HG02623 (cell line): ENCODE measurements around the gene PACRG.
"Not testable (repeated sequence)": the region's sequence is repeated elsewhere in the genome, so short reads cannot be mapped to it uniquely, and the experiment has no call there.

ENCODE experiments used
- ATAC-seq: cut with Tn5 transposase; IDR thresholded peaks from one replicate; pipeline ENCODE4 v1.9.1; 2021; ENCODE audit warnings: moderate library complexity; ENCODE audit not compliant: unreplicated experiment

PACRG gene

DNA sequence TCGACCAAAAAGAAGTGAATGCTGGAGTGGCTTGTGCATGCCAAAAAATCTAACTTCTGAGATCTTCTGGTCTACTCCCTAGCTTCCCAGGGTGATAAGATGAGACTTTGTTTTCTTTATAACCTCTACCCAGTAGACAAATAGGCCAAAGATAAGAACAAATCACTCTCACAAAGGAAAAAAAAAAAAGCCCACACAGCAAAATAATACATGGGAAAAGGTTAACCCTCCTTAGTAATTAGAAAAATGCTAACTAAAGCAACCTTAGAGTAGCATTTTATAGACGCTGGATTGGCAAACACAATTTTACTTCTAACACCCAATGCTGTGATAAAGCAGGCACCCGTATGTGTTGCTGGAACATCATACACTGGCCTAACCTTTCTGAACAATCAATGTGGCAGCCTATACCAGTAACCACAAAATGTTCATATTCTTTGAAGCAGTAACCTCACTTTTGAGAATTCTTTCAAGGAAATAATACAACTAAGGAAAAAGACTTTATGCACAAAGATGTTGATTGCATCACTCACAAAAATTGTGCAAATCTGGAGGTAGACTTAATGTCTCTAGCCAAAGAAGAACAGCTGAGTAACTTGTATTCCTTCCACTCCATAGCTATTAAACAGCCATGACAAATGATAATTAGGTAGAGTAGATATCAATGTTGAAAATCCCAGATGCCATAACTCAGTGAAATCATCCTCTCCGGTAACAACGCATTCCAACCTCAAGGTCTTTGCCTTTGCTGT, 570.5 kb downstream of the PACRG start:
- no peak for ATAC-seq

DNA sequence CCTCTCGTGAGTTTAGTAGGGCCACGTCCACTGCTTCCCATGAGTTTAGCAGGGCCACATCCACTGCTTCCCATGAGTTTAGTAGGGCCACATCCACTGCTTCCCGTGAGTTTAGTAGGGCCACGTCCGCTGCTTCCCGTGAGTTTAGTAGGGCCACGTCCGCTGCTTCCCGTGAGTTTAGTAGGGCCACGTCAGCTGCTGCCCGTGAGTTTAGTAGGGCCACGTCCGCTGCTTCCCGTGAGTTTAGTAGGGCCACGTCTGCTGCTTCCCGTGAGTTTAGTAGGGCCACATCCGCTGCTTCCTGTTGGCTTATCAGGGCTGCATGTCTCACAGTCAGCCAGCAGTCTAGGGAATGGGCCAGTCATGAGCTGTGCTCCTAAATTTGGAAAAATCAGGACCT, 573.1 kb downstream of the PACRG start:
- no peak for ATAC-seq

DNA sequence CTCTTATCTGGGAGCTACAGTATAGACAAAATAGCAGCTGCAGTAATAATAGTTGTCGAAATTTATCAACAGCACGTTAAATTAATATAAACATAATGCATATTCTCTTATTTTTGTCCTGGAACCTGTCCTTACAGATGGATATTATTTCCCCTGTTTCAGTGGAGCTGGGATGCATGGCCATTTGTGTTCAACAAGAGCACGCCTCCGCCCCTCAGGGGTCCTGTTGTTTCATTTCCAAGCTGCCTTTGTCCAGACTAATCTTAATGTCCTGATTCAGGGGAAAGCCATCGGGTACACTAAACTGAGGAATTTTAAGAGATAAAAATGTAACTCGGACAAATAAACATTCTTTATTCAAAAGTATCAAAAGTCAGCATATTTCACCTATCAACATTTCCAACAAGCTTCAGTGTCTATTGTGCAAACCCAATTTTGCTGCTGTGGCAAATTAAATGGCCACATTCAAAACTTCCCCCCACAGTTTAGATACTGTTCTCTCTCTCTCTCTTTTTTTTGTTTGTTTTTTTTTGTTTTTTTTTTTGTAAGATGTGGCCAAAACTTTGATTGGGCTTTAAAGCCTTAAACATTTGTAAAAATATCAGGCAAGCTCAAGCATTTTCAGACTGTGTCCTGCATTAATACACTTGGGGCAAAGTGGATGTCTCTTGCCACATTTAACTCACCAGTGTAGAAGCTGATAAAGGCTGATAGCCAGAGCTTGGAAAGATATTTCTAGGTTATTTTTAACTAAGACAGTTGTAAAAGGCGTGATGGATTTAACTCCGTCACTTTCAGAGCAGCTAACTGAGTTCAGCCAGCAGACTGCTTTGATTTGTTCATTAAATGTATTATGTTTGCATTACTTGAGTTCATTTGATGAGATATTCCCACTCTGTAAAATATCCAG, 574.2 kb downstream of the PACRG start:
- ATAC-seq, result no peak

DNA sequence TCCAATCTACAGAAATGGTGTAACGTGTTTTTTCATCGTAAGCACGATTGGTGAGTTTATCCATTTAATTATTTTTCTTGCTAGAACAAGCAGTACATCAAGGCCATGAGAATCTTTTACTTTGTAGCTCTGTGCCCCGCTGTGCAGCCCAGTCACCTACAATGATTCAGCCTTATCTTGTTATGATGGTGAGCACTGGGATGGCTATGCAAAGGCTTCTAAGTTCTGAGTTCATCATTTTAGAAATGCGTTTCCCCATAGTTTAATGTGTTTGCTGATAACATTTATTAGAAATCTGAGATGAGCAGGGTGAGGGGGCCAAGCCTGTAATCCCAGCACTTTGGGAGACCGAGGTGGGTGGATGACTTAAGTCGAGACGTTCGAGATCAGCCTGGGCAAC, 575.0 kb downstream of the PACRG start:
- ATAC-seq, result no peak

DNA sequence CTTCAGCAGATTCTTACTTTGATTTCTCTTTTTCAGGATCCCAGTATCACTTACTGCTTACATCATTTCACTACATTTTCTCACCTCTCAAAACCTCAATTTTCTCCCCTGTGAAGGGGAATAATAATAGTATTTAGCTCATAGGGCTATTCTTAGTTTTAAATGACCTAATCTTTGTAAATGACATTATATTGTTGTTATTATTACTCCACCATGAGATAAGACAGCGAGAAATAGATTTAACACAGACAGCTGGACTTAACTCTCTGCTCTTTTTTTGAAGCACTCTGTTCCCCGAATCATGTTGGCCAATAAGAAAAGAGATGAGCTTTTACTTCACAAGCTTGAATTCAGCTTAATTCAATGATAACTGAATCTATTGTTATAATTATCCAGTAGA, 578.2 kb downstream of the PACRG start:
- ATAC-seq, result no peak

DNA sequence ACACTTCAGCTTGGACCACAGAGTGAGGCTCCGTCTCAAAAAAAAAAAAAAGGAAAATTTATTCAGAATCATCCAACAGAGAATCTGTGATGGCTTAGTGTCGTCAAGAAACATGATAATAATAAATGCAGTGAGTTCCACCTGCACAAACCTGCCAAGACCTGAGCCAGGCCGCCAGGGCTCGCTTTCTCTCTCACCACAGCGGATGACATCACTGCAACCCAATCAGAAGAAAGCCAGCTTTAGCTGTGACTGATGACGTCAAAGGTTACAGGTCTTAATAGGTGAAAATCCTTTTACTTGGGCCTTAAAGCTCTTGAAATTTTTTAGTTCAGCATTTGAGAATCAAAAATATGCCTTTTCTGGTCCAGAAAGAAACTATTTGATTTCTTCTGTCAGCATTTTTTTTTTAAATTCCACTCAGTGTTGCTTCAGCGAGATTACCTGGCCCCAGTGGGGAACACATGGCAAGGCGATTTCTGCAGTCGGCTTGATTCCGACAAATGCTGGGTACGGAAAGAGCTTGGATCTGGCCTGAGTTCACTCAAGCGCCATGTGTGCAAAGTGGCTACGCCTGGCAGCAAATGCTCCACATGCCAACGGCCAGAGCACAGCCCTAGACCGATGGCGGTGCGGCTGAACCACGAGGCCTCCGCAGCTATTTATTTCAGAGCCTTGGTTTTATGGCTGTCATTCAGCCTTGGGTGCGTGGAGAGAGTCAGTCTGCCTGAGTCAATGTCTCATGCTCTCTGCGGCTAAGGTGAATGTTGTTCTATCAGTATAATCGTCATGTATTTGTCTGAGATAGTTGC, 581.1 kb downstream of the PACRG start:
- no peak for ATAC-seq

DNA sequence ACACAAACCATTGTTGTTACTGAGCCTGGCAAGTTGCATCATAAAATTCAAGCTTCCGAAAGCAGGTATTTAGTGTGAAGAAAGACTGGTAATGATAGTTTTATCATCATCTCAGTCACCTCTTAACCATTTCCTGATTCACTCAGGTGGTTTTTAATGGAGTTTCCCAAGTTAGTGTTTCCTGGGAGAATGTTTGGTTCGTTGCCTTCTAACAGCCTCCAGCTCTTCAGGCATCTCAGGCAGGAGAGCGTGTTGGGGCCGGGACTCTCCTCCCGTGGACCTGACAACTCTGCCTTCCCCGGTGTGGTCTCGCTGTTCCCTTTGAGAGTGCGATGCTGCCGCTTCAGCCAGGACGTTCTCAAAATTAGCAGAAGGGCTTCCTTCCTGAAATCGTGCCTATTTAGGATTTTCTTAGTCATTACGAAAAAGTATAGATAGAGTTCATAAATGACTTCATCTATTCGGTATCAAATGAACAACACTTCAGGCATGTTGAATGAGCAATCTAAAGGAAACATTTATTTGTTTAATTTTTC, 581.8 kb downstream of the PACRG start:
- ATAC-seq, result no peak

DNA sequence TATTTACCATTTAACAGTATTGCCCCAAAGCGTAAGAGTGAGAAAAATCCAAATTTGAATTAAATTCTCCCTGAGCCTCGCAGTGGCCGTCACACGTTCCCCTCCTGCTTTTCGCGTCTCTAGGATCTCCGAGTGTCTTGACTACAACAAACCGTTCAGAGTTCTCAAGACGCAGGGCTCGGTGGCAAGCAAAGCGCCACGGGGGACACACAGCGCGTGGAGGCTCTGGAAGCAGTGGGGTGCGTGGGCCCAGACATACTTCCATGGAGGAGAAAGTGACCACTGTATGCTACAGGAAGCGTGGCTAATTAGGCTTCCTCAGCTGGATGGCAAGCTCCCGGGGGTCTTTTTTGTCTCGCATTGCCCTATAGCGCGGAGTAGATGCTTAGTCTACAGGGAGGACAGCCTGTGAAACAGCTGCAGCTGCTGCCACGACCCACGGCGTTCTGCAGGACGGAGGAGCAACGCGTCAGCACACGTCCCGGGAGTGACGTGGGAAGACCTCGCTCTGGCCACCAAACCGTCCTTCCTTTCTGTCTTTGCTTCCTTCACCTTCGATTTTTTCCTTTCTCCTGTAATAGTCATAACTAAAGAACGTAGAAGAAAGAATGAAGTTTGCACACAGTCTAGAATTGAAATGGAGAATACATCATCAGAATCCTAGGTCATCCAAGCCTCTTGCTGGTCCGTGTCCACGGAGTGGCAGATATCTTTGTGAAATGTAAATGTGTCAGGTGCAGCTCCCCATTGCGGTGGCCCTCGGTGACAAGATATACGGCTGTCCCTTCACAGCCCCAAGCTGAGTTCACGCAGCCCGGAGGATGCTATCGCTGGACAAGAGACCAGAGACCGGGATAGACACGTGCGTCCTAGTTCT, 582.6 kb downstream of the PACRG start:
- no peak for ATAC-seq

DNA sequence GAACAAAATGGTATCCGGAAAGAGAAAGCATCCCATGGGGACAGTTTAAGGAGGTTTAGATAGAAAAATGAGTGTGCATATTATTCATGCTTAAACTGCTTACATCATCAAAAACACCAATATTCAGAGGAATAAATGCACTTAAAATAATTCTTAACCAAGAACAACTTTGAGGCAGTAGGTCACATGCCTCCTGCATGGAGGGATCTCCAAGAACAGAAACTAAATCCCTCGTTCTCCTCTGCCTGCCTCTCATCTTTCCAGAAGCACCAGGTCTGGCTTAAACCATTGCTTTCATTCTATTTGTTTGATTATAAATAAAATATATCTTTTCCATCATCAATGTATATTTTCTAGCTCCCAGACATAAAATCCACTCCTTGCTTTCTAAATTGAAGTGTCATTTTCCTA, 583.2 kb downstream of the PACRG start:
- no peak for ATAC-seq

DNA sequence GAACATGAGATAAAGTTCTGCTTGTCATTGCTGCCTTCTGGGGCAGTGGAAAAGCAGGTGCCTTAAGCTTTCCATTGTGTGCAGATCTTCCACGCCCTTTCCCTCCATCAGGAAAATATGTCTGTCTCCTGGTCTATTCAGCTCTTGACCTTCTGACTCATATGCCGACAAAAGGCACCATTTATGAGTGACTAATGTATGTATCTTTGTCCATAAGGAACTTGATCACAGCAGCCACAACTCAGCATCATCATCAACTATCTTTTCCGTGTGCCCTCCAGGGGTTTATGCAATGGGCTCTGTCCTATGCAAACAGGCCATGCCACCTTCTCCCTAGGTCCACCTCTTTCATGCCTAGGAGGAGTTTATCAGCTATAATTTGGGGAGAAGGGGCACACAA, 584.1 kb downstream of the PACRG start:
- ATAC-seq, result no peak

DNA sequence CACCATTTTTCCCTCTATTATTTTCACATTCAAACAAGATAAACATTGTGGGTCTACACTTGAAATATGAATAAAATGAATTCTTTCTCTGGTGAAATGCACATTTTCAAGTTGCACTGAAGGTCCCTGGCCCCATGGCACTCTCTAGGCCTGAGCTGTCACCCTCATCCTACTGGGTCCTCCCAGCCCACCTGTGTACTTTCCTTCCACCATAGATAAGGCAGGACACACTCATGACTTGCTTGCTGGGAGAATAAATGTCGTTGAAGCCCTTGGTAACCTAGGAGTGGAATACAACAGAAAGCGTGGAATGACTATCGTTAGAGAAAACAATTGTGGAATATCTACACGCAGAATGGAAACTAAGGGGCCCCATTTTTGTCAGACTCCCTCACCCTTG, 585.8 kb downstream of the PACRG start:
- ATAC-seq, result no peak

DNA sequence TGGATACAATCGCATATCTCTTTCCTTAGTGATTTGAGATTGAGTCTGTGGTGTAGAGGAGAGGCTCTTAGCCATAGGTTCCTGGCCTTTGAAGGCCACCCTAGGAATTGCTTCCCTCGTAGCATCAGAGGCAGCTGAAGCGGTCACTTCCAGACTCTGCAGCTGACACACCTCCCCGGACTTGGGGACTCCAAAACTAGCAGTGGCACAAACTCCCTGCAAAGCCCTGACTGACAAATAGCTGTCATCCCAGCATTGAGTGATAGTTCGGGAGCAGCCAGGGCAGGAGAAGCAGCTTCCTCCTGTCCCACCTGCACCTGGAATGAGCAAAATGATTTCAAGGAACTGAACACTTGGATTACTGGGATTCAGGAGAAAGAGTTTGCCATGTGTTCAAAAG, 586.2 kb downstream of the PACRG start:
- ATAC-seq, result no peak

DNA sequence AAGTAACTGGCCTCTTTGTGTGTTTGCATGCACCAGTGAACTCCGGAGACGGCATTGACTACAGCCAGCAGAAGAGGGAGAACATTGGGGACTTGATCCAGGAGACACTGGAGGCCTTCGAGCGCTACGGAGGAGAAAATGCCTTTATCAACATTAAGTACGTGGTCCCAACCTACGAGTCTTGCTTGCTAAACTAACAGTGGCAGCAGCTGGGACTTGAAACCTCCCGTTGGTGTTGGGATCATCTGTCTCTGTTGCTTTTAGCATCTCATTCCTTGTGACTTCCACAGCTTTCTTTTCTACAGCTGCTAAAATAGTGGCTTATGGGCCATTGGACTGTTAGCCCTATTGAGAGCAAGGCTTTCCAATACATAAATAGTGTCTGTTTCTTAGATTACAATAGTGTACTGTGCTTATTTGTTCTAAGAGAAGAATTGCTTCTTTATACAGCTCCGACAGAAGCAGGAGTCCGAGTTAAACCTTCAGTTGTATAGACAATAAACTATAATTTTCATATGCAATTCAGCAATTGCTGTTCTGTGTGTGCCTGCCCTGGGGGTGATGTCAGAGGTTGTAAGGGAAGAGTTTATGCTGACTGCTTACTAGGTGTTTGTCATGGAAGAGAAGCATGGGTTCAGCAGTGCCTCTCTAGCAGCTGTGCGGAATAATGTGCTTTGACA, 587.2 kb downstream of the PACRG start:
- no peak for ATAC-seq

DNA sequence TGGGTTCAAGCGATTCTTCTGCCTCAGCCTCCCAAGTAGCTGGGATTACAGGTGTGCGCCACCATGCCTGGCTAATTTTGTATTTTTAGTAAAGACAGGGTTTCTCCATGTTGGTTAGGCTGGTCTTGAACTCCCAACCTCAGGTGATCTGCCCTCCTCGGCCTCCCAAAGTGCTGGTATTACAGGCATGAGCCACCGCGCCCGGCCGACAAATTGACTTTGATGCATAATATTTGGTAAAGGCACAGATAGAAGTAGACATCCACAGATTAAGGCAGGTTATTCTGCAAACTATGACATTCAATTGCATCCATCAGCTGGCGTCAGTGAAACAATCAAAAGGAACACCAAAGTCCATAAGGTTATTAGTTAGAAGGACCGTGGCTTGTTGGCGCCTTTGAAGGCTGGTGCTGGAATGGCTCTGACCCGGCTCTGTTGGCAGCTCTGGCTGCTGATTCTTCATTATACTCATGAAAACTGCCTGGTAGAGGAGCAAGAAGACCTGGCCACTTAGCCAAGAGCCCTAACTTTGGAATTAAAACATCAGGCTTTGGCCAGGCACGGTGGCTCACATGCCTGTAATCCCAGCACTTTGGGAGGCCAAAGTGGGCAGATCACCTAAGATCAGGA, 589.2 kb downstream of the PACRG start:
- ATAC-seq, result not testable (repeated sequence)

DNA sequence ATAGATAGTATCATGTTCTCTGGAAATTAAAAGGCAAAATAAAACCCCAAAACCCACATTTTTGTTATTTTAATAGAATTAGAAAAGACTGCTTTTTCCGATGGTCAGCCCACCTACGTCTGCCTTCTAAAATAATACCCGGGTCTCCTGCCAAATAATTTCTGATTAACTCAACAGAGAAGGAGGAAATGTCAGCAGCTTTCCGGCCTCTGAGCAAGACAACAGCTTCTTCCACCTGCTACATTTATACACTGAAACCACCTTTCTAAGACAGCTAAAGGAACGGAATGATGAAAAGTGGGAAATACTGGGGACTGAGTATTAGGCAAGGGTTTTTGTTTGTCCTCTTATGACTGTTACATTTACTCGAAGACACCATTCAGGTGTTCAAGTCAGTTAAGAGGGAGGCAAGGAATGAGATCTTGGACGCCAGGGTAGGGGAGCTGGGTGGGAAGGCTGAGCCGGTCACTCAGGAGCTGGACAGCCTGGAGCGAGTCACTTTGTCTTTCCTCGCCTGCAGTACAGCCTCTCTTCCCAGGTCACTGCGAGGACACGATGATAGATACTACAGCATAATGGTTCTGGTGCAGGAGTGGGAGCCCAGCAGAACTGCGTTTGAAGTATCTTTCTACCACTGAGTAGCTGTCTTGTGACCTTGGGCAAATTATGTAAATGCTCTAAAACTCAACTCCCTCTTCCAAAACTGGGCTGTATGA, 590.5 kb downstream of the PACRG start:
- no peak for ATAC-seq

DNA sequence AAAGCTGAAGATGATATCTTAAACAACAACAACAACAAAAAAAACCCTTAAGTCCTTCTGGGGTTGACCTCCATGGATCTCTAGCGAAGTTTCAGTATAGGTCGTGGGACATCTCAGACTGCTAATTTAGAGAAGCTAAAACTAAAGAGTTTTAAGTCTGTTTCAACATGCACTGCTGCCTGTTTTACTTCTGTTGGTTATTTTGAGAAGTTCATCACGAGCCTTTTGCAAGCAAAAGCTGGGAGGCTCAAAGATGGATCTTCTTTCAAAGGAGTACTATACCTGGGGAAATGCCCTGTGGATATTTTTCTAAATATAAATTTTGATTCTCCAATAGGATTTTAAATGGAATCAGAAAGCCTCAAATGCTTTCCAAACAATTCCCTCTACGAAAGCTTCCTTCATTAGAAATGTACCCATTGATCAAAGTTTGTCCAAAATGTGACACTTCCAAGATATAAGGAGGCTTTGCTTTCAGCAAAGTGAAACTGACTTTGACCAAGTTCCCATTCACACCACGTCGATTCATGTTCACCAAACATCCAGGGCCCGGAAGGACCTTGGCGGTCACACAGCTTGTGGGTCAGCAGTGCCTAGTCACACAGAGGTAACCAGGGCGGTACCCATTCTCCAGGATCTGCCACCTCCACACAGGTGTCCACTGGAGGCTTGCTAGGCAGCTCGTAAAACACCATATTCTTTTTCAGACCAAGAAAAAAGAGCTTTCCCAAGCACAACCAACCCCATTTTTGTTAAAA, 592.0 kb downstream of the PACRG start:
- ATAC-seq, result no peak

DNA sequence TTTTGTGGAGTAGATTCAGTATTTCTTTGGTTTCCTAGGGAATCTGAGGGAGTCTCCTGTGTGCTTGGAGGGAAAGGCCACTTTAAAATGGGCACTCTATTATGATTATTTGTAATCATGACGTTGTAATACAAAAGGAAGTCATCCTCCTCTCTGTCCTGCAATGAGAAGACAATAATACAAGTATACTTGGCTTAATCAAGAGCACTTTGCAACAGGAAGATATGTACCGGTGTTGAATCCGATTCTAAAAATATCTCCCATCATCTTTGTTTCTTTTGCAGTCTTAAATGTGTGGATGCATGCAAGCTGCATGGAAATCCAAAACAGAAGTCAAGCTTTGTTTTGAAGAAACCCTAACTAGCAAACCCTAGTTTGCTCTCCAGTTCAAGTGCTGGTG, 592.6 kb downstream of the PACRG start:
- no peak for ATAC-seq

DNA sequence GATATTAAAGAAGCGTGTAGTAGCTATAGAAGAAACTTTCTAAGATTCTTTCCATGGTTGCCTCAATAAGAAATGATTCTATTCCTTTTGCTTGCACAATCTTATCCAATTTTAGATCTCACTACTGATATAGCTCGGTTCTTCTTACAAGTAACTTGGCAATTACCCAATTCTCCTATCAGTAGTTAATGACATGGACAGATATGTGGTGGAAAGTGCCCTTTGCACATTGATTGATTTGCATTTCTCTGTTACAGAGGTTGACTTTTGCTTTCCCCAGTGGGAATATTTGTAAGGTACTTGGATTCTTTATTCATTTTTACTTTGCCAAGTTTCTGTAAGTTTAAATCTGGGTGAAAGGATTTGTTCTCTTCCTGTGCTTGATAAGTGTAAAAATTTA, 593.0 kb downstream of the PACRG start:
- no peak for ATAC-seq
